Measurements from ENCODE around the gene RHBDD3. TPM values are rescaled to one million over a fixed set of nuclear protein-coding genes. Genes with fewer than 3 reads are reported as not detected.

Gene RHBDD3
- total RNA-seq, 1 experiment from 2014 or later, result 34.1 TPM

GRCh38 chr22:29269230-29269604 is 1.4 kb upstream of the RHBDD3 start:
- DNase-seq (ENCODE audit: low read depth), result no peak

GRCh38 chr22:29268511-29269229 is 889 bp upstream of the RHBDD3 start:
- peak; percentile 63 for DNase-seq (ENCODE audit: low read depth)

GRCh38 chr22:29267462-29267857 is 321 bp downstream of the RHBDD3 start:
- no peak for DNase-seq (ENCODE audit: low read depth)

- DNase-seq (ENCODE audit: low read depth), result peak; percentile 48
Measured at GRCh38 chr22:29266564-29267461, 968 bp downstream of the RHBDD3 start.

- DNase-seq (ENCODE audit: low read depth), result no peak
Measured at GRCh38 chr22:29265929-29266328, 1.9 kb downstream of the RHBDD3 start.

GRCh38 chr22:29265305-29265704 is 2.5 kb downstream of the RHBDD3 start:
- no peak for DNase-seq (ENCODE audit: low read depth)

GRCh38 chr22:29263791-29264276 is 3.9 kb downstream of the RHBDD3 start:
- no peak for DNase-seq (ENCODE audit: low read depth)

GRCh38 chr22:29260601-29261315 is 7.0 kb downstream of the RHBDD3 start:
- DNase-seq (ENCODE audit: low read depth), result no peak

- no peak for DNase-seq (ENCODE audit: low read depth)
Measured at GRCh38 chr22:29260031-29260560, 7.7 kb downstream of the RHBDD3 start.

- DNase-seq (ENCODE audit: low read depth), result no peak
Measured at GRCh38 chr22:29259253-29259899, 8.4 kb downstream of the RHBDD3 start.

GRCh38 chr22:29258407-29259252 is 9.2 kb downstream of the RHBDD3 start:
- DNase-seq (ENCODE audit: low read depth), result no peak

GRCh38 chr22:29257751-29258181 is 10.0 kb downstream of the RHBDD3 start:
- no peak for DNase-seq (ENCODE audit: low read depth)

GRCh38 chr22:29256606-29257325 is 11.0 kb downstream of the RHBDD3 start:
- no peak for DNase-seq (ENCODE audit: low read depth)

- no peak for DNase-seq (ENCODE audit: low read depth)
Measured at GRCh38 chr22:29255064-29255621, 12.6 kb downstream of the RHBDD3 start.

GRCh38 chr22:29254286-29254660 is 13.5 kb downstream of the RHBDD3 start:
- no peak for DNase-seq (ENCODE audit: low read depth)

- no peak for DNase-seq (ENCODE audit: low read depth)
Measured at GRCh38 chr22:29253561-29254285, 14.1 kb downstream of the RHBDD3 start.

GRCh38 chr22:29251981-29252911 is 15.5 kb downstream of the RHBDD3 start:
- DNase-seq (ENCODE audit: low read depth), result no peak

GRCh38 chr22:29251265-29251664 is 16.5 kb downstream of the RHBDD3 start:
- no peak for DNase-seq (ENCODE audit: low read depth)
